ENCODE data around the gene UBA52. TPM values are rescaled to one million over a fixed set of nuclear protein-coding genes. Genes with fewer than 3 reads are reported as not detected.
"Not testable (repeated sequence)": the region's sequence is repeated elsewhere in the genome, so short reads cannot be mapped to it uniquely, and the experiment has no call there.

The UBA52 gene
- total and polyA plus RNA-seq, 12 donors, result 634 to 1,276 (median 727) TPM

- no peak for ATAC-seq
- Histone ChIP-seq H3K36me3 (no peaks in the 10 kb centered on the region), H3K4me3 (no peak overlapping the region), H3K27ac (no peak overlapping the region), H3K27me3 (peaks cover 9 to 93% (median 79%) of the 10 kb centered on the region in 7 donors), H3K9me3 (no peaks in the 10 kb centered on the region), H3K4me1 (peaks cover 8 to 30% (median 18%) of the 10 kb centered on the region in 9 donors)
- intact Hi-C loops (cut with DNase I), result loop anchor here in 5 of 10 donors (5.0 to 10.0 kb wide), 4 partner anchors 73 to 245 kb away; no protein-coding TSS in a partner anchor
- no peak for TF ChIP-seq CTCF (IDR thresholded peaks at IDR 0.05)
- no peak for DNase-seq
- 90 to 91% methylated on average over 20 of the region's 20 CpGs for WGBS, 2 donors
Measured at GRCh38 chr19:18599485-18599884, 27.8 kb downstream of the UBA52 start.

GRCh38 chr19:18600692-18601397 is 29.2 kb downstream of the UBA52 start:
- WGBS, 2 donors, result 92 to 94% methylated on average over 15 of the region's 15 CpGs
- not testable (repeated sequence) for H3K27ac ChIP-seq, H3K4me3 ChIP-seq, H3K36me3 ChIP-seq, H3K9me3 ChIP-seq, ATAC-seq, DNase-seq
- intact Hi-C loops (cut with DNase I), result loop anchor here in 3 of 10 donors (5.0 to 10.0 kb wide), 3 partner anchors 74 to 261 kb away; no protein-coding TSS in a partner anchor
- Histone ChIP-seq H3K4me1 (peaks cover 0 to 24% (median 12%) of the 10 kb centered on the region in 9 donors), H3K27me3 (peaks cover 16 to 97% (median 85%) of the 10 kb centered on the region in 7 donors)

- Histone ChIP-seq H3K27me3 (peaks cover 21 to 96% (median 83%) of the 10 kb centered on the region in 7 donors), H3K36me3 (no peaks in the 10 kb centered on the region), H3K9me3 (no peaks in the 10 kb centered on the region), H3K4me1 (peaks cover 0 to 28% (median 14%) of the 10 kb centered on the region in 9 donors), H3K27ac (no peak overlapping the region), H3K4me3 (no peak overlapping the region)
- intact Hi-C loops (cut with DNase I), result loop anchor here in 3 of 10 donors (5.0 to 10.0 kb wide), 3 partner anchors 73 to 260 kb away; no protein-coding TSS in a partner anchor
- TF ChIP-seq CTCF (IDR thresholded peaks at IDR 0.05), result no peak
- ATAC-seq, result no peak
- 74 to 80% methylated on average over 4 of the region's 4 CpGs for WGBS, 2 donors
- DNase-seq, result no peak
Measured at GRCh38 chr19:18601875-18602274, 30.2 kb downstream of the UBA52 start.

- Histone ChIP-seq H3K4me3 (peak overlapping the region in 4 of 10 donors; percentile 9 to 27 (median 15)), H3K27ac (peak overlapping the region in 1 of 10 donors; percentile 7), H3K9me3 (no peaks in the 10 kb centered on the region), H3K27me3 (peaks cover 32 to 96% (median 90%) of the 10 kb centered on the region in 7 donors), H3K4me1 (peaks cover 5 to 40% (median 22%) of the 10 kb centered on the region in 9 donors), H3K36me3 (no peaks in the 10 kb centered on the region)
- TF ChIP-seq CTCF (IDR thresholded peaks at IDR 0.05), result peak in 1 of 9 donors; percentile 20
- 4 to 6% methylated on average over 25 to 32 of the region's 32 CpGs for WGBS, 2 donors
- intact Hi-C loops (cut with DNase I), result loop anchor here in 3 of 10 donors (5.0 to 10.0 kb wide), 3 partner anchors 71 to 259 kb away; no protein-coding TSS in a partner anchor
- DNase-seq (no peak), ATAC-seq (peak in 6 of 8 donors; percentile 20 to 39 (median 30))
Measured at GRCh38 chr19:18603255-18603957, 31.7 kb downstream of the UBA52 start.

Measured in heart right ventricle (tissue), 16 donors.